GM12891 (cell line): ENCODE data around the gene EBI3.
"Not testable (repeated sequence)": the region's sequence is repeated elsewhere in the genome, so short reads cannot be mapped to it uniquely, and the experiment has no call there.

Source experiments
- DNase-seq: peaks from one replicate; pipeline ENCODE4 v3.0.0; 2011; ENCODE audit warnings: low spot score; ENCODE audit not compliant: insufficient read length
- FAIRE-seq: peaks from 2 replicates; lab custom pipeline; 2011; peaks lifted over from hg19 to GRCh38; lab: Jason Lieb, UNC
- PAX5 ChIP-seq: IDR thresholded peaks from 2 replicates; pipeline ENCODE4 v1.6.1; 2011; ENCODE audit warnings: low read length, moderate library complexity, mild to moderate bottlenecking; ENCODE audit not compliant: insufficient read depth, severe bottlenecking
- POLR2A ChIP-seq: IDR thresholded peaks from 2 replicates; pipeline ENCODE4 v1.6.1; 2011; ENCODE audit warnings: low read depth, low read length, control low read depth
- POLR2AphosphoS5 ChIP-seq: IDR thresholded peaks from 2 replicates; pipeline ENCODE4 v1.6.1; 2011; ENCODE audit warnings: low read depth, low read length, control low read depth
- POU2F2 ChIP-seq: IDR thresholded peaks from 2 replicates; pipeline ENCODE4 v1.6.1; 2011; ENCODE audit warnings: low read depth, mild to moderate bottlenecking, control low read depth, low read length, moderate library complexity
- SPI1 ChIP-seq: IDR thresholded peaks from 2 replicates; pipeline ENCODE4 v1.6.1; 2011; ENCODE audit warnings: low read depth, low read length, control low read depth
- TAF1 ChIP-seq: IDR thresholded peaks from 2 replicates; pipeline ENCODE4 v1.6.1; 2011; ENCODE audit warnings: low read depth, low read length, control low read depth

The EBI3 gene

DNA sequence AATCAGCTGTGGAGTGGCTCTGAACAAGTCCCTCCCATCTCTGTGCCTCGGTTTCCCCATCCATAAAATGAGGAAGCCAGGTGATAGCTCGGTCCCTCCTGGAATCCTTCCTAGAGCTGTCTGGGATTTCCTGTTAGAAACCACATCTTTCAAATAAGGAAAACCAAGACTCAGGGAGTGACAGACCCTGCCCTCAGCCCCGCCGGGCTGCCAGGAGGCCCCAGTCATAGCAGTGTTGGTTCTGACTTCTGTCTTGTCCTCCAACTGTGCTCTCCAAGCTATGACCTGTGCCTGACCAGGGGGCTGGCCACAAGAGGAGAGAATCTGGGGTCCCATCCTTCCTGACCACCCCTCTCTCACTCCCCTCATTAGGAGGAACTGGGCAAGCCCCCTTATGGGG, 48.7 kb downstream of the EBI3 start:
- DNase-seq: no peak
- FAIRE-seq: no peak
- TF ChIP-seq PAX5: no peak
- no peak for TF ChIP-seq POU2F2
- TF ChIP-seq TAF1: no peak
- no peak for TF ChIP-seq SPI1
- TF ChIP-seq POLR2AphosphoS5: no peak
- TF ChIP-seq POLR2A: no peak

DNA sequence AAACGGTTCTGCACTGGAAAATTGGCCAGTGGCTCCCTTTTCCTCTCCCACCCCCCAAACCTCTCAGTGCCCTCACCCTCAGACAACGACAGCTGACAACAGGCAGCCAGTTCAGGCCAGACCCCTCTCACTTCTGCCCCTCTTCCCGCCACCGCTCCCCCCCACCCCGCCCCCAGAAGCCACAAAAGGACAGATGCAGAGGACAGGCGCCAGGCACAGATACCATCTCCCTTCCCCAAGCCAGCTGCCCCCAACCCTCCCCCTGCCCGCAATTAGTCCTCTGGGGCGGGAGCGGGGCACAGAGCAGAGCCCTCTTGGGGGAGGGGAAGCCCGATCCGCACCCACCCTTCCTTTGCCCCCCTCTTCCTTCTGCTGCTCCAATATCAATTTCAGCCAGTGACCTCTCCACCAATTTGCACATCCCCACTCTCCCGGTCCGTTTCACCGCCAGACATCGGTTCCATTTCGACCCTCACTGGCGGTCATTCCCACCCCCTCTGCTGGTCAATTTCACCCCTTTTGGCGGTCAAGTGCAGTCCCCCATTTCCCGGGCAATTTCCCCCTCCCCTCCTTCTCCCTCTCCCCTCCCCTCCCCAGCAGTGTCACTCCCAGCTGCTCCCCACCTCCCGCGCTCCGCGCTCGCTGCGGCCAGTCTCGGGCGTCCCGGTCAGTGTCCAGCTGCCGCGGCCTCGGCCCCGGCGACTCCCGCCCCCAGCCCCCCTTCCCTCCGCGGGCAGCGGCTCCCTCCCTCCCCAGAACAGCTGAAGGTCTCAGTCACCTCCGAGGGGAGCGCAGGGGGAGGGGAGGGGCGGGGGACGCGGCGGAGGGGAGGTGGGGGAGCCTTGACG, 49.3 kb downstream of the EBI3 start, which contains the start of gene SHD:
Gene SHD (plus strand): TSS at position 848 of the 848 bp plus-strand sequence. CDS start 798 bp downstream, outside the sequence.
- TF ChIP-seq PAX5: no peak
- TF ChIP-seq SPI1: no peak
- no peak for TF ChIP-seq POLR2AphosphoS5
- FAIRE-seq (no peak), DNase-seq (no peak)

DNA sequence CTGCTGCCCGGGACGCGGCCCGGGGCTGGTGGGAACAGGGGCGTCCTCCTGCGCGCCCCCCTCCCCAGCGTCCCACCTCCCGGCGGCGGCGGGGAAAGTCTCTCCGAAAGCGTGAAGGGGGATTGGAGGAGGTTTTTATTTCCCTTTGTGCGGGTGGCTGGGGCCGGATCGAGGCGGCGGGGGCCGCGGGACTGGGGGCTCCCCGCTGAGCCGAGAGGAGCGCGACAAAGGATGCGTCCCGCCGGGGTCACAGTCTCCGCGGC, 49.9 kb downstream of the EBI3 start:
- TF ChIP-seq POLR2AphosphoS5: no peak
- no peak for TF ChIP-seq POU2F2
- TF ChIP-seq PAX5: no peak
- TF ChIP-seq SPI1: no peak
- TF ChIP-seq POLR2A: no peak
- no peak for TF ChIP-seq TAF1
- FAIRE-seq (no peak), DNase-seq (no peak)

DNA sequence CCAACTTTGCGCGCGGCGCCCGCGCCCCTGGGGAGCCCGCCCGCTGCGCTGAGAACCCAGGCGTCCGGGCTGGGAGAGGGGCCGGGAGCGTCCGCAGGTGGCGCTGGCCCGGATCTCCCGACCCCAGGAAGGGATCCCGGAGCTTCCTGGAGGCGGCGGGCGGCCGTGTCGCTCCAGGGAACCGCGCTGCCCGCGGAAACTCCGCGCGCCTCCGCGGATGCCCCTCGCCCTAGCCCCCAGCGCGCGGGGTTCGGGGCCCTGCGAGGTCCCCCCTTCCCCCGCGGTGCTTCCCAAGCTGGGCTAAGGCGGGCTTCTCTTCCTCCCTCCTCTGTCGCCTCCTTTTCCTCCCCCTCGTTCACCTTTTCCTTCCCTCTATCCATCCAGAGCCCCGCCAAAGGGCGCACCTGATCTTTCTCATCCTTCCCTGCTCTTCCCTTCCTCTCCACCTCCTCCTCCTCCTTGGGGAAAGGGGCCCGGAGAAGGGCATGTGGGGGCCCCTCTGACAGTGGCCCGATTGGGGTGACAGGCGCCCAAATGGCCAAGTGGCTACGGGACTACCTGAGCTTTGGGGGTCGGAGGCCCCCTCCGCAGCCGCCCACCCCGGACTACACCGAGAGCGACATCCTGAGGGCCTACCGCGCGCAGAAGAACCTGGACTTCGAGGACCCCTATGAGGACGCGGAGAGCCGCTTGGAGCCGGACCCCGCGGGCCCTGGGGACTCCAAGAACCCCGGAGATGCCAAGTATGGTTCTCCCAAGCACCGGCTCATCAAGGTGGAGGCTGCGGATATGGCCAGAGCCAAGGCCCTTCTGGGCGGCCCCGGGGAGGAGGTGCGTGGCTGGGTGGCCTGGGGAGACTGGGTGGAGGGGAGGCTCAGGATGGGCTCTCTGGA, 50.5 kb downstream of the EBI3 start:
- DNase-seq: no peak
- no peak for TF ChIP-seq TAF1
- TF ChIP-seq PAX5: no peak
- TF ChIP-seq POU2F2: no peak
- no peak for TF ChIP-seq SPI1
- TF ChIP-seq POLR2AphosphoS5: no peak
- TF ChIP-seq POLR2A: no peak
- FAIRE-seq: no peak

DNA sequence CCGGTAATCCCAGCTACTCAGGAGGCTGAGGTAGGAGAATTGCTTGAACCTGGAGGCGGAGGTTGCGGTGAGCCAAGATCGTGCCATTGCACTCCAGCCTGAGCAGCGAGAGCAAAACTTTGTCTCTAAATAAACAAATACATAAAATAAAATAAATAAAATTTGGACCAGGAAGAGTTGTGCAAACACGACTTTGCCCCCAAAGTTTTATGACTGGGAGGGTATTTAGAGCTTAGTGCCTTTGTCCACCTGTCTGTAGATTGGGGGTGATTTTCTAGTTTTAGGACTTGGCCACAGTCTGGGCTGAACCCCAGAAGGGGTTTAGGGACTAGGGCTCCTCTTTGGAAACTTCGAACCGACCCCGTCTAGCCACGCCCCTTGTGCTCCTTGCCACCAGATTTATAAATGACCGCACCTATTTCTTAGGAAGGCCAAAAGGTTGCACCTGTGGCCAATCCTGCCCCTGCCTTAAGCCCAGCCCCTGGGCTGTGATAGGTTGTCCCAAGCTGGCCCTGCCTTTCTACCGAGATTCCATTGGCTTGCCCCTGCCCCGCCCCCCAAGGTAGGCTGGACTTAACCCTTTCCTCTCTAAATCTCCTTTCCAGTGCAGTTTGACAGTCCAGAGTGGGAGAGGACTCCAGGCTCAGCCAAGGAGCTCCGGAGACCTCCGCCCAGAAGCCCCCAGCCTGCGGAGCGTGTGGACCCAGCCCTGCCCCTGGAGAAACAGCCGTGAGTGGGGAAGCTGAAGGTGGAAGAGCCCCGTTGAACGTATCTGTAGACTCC, 55.0 kb downstream of the EBI3 start:
- no peak for DNase-seq
- TF ChIP-seq POLR2AphosphoS5 (no peak), SPI1 (no peak), POU2F2 (no peak), POLR2A (no peak), TAF1 (no peak), PAX5 (no peak)
- no peak for FAIRE-seq

DNA sequence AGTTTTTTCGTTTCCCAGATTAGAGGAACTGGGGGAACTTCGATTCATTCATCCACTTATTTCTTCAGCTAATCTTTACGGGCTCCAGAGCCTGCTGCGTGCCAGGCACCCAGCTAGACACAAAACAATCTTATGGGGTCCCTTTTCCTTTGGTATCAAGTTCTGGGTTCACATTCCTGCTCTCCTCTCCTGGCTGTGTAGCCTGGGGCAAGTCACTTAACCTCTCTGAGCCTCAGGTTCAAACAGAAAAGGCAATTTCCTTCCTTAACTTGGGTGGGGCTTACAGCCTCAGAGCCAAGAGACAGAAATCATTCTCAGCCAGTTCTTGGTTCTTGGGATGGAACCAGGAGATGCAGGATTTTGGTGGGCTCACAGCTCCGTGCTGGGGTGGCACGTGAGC, 55.7 kb downstream of the EBI3 start:
- no peak for TF ChIP-seq SPI1
- TF ChIP-seq PAX5: no peak
- no peak for TF ChIP-seq TAF1
- TF ChIP-seq POLR2AphosphoS5: no peak
- TF ChIP-seq POU2F2: no peak
- TF ChIP-seq POLR2A: no peak
- no peak for DNase-seq
- FAIRE-seq: no peak

DNA sequence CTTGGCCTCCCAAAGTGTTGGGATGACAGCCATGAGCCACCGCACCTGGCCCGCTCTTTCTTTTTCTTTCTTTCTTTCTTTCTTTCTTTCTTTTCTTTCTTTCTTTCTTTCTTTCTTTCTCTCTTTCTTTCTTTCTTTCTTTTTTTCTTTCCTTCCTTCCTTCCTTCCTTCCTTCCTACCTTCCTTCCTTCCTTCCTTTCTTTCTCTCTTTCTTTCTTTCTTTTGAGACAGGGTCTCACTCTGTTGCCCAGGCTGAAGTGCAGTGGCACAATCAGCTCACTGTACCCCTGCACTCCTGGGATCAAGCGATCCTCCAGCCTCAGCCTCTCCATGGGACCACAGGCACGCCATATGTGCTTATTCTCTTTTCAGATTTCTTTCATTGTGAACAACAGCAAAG, 56.8 kb downstream of the EBI3 start:
- not testable (repeated sequence) for DNase-seq, FAIRE-seq
